Stimulated activated CD4-positive, alpha-beta T cell treated with anti-CD3 and anti-CD28 coated beads, Interleukin-1b, Interleukin-23, amount 100 ng/mL, for 4 hours (primary cell): Measurements from ENCODE around the gene GLB1L.
"Not testable (repeated sequence)": the region's sequence is repeated elsewhere in the genome, so short reads cannot be mapped to it uniquely, and the experiment has no call there.

ENCODE experiments used
- DNase-seq, 2 donors: peaks; one replicate each; pipeline ENCODE4 v3.0.0-alpha.2; 2020; ENCODE audit warnings: low read depth in 2 of 2

GLB1L gene

DNA sequence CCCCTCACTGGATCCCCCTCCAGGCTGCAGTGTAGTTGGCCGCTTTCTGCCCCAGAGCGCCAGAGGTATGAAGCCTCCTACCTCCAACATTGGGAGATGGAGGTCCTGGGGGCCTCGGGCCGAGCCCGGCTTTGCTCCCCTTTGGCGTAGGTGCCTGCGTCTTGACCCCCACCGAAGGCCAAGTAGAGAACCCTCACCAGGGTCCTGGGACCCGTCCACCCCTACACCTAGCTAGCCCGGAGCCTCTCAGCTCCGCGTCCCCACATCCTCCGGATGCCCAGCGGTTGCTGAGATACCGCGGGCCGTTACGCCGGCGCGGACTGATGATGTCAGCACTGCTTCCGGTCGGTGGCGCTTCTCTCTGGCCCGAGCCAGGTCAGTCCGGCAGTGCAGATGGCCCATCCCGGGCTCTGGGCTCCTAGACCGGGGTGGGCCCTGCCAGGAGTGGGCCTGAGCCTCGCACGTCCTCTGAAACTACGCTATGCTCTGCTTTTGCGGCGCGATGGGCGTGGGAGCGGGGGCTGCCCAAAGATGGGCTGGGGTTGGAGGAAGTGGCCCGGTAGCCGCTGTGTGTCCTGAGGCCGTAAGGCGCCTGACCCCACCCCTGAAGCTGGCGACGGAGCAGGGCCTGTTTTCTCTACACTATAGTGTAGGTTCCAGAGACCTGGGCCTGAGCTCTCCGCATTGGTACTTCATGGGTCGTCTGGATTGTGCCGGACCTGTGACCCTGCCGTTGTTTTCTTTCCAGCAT is at the start of gene GLB1L, which contains the start of gene STK16:
TSS of gene GLB1L (minus strand) at position 297 of the 751 bp plus-strand sequence. CDS start 1,871 bp downstream, outside the sequence.
TSS of gene STK16 (plus strand) at position 332 of the 751 bp plus-strand sequence. CDS start 521 bp downstream, outside the sequence.
- DNase-seq = peak; percentile 78 to 86

DNA sequence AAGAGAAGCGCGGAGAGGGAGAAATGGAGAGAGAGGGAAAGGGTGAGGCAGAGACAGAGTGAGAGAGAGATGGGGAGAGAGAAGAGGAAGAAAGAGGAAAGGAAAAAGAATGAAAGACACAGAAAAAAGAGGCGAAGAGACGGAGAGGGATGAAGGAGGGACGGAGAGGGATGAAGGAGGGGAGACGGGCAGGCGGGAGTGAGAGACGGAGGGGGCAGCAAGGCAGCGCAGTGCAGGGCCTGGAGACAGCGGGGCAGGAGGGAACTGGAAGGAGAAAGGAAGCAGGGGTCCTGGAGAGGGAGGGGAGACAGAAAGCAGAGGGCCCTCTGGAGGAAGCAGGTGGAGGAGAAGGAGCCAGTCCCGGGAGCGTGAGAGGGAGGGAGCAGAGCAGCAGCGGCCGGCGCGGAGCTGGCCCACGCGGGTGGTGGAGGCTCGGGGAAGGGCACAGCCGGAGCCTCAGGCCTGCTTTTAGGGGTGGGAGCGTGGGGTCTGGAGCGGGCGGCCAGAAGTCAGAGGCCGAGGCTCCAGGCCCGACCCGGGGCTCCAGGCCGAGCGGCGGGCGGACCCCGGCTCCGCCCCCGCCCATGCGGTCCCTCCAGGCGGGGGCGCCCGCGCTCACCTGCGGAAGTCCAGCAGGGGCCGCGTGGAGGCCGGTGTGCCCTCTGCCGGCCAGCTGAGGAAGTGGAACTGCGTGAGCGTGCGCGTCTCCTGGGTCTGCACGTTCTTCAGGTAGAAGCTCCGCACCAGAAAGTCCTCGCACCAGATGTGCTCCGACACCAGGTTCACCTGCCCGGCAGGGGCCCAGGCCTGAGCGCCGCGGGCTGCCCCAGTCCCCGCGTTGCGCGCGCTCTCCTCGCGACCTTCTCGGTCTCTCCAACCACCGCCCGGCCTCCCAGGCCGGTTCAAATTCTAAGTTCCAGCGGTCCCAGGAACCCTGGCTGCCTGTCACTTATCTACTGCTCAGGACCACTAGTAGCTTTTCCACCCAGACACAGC is 49.4 kb upstream of the GLB1L start:
- DNase-seq = peak; percentile 88

DNA sequence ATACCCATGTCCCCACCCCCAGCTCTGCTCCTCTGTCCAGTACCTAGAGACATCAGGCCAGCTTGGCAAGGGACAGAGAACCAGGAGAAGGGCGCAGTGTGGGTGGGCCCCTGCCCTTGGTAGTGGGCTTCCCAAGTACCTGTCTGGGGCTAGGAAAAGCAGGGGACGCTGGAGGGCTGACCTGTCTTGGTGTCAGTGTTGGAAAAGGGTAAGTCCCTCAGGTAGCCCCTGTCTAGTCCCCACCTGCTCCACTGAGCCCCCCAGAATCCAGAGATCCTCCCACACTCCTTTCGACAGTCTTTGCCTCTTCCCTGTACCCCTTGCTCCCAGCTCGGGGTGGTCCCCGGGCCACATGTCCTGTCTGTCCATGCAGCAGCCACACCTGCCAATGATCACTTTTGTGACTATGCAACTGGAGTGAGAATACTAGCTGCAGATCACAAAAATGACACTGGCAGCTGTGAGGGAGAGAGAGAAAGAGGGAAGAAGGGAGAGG is 48.5 kb upstream of the GLB1L start:
- DNase-seq = no peak

DNA sequence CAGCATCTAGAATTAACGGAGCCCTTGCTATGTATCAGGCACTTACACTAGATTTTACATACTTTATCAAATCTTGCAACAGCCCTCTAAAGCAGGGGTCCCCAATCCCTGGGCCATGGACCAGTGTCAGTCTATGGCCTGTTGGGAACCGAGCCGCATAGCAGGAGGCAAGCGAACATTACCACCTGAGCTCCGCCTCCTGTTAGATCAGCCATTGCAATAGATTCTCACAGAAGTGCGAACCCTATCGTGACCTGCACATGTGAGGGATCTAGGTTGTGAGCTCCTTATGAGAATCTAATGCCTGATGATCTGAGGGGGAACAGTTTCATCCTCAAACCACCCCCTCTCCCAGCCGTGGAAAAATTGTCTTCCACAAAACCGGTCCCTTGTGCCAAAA is 47.4 kb upstream of the GLB1L start:
- DNase-seq = no peak

DNA sequence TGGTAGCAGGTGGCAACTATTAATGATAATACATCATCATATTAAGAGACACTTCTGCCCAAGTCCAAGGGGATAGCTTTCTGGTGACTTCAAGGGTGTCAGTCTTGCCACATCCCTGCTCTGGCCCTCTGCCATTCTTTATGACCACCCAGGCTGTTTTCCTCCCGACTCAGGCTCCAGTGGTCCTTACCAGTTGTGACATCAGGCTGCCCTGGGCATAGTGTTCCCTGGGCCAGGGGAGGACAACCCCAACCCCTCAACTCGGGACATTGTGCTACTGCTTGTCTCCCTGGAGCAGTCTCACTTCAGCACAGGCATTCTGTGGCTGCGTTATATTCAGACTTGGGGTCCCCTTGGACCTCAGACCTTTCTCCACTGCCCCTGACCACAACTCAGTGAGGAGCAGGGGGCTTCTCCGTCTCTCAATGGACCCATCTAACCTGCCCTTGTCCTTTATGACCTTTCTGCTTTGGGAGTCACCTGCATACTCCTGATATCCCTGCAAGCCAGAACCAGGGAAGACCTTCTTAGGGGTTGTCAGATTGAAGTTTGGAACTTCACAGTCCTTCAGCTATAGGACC is 46.8 kb upstream of the GLB1L start:
- no peak for DNase-seq

DNA sequence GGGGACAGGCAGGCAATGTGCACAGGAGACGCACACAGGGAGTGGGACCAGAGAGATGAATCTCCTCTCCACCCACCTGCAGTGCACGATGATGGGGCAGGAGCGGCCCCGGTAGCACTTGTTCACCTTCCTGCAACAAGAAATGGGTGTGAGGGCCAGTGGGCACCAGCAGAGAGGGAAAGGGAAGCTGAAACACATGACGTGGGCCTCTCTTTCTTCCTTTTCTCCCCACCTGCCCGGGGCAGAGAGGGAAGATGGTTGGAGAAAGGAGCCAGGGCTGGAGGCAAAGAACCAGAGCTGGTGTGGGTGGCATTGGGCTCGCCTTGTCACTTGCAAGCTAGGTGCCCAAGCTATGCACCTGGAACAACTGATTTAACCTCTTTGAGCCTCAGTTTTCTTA is 46.1 kb upstream of the GLB1L start:
- DNase-seq = no peak

DNA sequence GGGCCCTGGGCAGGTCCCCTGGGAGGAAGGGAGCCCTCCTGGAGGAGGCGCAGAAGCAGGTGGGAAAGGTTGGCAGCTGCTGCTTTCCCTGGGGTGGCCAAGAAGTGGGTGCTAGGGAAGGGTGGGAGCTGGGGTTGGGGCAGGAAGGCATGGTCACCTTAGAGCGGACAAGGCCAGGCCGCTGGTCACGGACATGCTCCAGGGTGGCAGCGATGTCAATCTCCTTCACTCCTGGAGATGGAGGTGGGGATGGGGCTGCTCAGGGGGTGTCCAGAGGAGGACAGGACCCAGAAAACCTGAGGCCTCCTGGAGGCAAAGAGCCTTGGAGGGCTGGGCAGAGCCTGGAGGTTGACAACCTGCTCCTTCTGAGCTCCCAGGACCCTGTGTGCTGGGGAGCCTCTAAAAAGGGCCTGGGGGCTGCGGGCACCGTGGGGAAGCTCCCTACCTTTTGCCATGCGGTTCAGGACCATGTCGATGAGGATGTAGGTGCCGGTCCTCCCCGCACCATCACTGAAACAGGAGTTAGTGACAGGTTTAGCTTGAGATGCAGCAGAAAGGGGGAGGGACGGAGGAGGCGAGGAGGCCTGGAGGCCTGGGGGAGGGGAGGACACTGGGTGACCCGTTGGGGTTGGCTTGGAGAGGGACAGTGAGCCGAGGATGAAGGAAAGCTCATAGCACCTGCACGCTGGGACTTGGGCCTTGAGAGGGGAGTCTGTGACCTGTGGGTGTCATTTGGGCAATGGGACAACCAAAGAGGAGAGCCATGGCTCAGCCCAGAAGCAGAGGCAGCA is 45.3 kb upstream of the GLB1L start:
- DNase-seq = no peak

DNA sequence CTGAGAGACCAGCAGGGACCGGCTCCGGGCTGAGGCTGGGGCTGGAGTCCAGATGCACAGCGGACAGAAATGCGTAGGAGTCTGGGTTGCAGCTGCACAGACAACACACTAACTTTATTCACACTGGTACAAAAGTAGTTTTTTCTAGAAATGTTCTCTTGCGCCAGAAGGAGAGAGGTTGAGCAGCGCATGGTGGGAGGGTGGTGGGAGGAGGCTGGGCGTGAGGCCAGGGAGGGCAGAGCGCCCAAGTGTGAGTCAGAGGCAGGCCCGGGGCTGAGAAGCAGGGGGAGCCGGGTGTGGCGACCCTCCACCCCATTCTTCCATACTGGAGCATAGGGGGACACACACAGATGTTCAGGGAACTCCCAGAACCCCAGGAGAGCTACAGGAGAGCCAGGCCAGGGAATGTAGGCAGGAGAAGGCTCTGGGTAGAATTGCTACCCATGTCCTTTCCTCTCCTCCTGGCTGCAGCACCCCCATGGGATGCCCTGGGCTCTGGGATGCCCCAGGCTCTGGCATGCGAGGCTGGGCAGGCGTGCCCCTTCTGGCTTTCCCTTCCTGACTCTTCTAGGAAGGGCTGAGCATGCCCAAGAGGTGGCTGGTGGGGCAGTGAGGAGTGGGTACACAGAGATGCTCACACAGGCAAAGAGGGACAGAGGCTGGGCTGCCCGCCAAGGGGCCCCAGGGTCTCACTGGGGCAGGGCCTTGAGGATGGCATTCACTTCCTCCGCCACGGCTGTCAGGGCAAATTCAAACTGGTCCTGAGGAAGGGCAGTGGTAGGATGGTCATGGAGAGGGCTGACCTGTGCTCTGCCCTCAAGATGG is 44.5 kb upstream of the GLB1L start:
- DNase-seq = no peak

DNA sequence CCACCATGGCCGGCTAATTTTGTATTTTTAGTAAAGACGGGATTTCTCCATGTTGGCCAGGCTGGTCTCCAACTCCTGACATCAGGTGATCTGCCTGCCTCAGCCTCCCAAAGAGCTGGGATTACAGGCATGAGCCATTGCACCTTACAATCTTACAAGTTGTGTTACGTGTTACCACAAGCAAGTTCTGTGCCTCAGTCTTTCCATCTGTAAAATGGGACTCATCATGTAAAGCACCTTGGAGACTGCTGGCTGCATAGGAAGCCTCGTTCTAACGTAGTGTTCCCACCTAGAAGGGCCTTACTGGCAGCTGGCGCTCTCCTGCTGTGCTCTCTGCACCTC is 43.9 kb upstream of the GLB1L start:
- DNase-seq = no peak

DNA sequence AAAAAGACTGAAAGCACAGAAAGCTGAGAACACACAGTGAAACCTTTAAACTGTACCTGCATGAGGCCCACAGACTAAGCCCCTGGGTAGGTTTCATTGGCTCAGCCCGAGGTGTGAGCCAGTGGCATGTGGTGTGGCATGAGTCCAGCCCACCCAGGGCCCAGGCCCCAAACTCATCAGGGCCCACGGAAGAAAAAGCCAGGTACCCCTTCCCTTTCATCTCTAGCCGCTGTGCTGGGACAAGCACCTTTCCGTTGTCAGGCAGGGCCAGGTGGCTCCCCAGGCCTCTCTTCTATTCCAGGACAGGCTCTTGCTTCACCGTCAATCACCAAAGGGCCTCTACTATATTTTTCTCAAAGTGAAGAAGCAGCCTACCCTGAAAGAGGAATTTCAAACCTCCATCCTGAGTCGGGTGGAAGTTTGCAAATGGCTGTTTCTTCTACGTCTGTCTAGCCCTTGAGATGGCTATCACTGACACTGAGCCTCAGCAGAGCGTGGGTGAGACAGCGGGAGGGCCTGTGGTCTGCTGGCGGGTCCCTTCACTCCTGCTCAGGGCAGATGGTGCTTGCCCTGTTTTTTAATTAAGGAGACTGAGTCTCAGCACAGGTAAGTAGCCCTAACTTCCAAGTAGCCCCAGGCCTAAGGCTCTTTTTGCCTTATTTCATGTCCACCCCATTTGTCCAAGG is 42.5 kb upstream of the GLB1L start:
- DNase-seq = no peak

DNA sequence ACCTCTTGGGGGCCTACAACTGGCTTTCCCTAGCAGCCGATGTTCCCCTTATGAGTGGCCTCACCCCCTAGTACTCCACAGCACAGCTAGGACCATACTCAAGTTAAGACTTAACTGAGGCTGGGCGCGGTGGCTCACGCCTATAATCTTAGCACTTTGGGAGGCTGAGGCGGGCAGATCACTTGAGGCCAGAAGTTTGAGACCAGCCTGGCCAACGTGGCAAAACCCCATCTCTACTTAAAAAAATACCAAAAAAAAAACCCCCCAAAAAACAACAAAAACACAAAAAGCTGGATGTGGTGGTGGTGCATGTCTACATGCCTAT is 41.8 kb upstream of the GLB1L start:
- not testable (repeated sequence) for DNase-seq

DNA sequence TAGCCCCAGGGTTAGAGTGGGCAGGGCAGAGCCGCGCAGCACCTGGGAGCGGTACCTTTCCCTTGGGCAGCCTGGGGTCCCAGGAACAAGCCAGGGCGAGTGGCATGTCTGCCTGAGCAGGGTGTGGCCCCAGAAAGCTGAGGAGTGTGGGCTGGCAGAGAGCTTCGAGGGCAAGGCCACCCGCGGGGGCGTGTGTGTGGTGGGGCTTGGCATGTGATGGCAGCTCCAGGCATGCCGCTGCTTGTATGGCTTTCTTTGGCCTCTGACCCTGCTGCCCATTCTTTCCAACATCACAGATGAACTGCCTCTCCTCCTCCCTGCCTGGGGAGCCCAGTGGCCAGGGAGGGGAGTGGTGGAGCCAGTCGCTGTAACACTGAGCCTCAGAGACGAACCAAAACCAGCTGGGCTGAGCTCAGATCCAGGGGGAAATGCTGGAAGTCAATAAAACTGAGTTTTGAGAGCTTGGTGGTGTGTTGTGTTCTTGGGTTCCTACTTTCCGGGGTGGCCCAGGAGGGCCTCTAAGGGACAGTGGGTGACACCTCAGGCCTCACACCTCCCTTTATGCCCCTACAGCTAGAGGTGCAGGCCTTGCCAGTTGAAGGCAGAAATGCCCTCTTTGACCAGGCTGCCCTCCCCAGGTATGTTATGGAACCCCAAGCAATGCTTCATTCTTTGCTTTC is 41.3 kb upstream of the GLB1L start:
- no peak for DNase-seq

DNA sequence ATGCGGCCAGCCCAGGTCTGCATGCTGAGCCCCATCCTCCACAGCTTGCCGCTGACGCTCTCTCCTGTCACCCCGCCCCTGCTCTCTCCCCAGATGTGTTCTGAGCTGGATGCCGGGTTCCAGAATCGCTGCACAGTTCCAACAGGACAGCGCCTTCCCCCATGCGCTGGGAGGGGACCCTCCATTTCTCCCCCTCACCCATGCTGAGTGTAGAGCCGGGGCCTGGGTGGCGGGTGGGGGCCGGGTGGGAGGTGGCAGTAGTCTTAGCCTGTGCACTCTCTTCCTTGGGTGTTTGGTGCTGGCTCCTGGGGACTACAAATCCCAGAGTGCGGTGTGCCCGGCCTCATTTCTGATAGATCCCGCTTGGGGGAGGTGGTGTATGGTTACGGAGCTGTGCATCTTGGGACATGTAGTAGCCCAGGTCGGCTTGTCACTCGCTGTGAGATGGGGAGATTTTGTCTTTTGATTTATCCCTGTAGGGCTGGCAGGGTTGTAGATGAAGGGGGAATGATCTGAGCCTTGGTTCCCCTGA is 40.7 kb upstream of the GLB1L start:
- DNase-seq = no peak

DNA sequence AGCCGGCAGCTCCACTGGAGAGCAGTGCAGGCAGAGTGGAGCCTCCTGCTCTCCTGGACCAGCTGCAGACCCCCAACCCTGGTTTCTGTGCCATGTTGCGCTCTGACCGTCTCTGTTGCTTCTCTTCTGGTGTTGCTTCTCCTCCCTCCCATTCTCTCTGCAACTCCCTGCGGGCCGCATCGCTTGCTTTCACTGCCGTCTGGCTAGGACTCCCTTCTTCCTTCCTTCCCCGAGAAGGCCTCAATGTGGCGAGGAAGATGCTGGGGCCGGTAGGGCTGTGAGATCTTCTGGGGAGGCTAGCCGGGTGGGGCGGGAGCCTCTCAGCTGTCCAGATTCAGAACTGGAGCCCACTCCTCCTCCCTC is 40.1 kb upstream of the GLB1L start:
- no peak for DNase-seq

DNA sequence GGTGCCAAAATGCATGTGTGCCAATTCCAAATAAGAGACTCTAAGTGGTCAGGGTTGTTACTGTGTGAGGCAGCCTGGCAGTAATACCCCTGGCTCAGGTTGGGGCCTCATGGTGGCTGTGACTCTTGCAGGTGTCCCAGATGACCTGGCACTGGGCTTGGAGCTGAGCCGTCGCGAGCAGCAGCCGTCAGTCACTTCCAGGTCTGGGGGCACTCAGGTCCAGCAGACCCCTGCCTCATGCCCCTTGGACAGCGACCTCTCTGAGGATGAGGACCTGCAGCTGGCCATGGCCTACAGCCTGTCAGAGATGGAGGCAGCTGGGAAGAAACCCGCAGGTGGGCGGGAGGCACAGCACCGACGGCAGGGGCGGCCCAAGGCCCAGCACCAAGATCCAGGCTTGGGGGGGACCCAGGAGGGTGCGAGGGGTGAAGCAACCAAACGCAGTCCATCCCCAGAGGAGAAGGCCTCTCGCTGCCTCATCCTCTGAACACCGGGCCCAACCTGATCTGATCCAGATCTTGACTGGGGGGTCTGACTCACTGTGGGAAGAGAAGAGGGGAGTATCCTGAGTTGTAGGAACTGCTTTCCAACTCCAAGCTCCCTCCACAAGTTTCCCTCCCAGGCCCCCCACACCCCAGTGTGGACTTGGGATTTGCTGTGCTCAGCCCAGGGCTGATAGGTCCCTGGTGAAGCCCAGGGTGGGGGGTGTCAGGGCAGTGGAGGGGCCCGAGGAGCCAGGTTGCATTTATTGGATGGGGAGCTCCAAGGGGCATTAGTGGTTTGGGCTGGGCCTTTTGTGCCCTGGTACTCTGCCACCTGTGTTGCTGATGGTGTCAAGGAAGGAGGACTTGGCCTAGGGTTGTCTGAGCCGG is 39.5 kb upstream of the GLB1L start:
- no peak for DNase-seq

DNA sequence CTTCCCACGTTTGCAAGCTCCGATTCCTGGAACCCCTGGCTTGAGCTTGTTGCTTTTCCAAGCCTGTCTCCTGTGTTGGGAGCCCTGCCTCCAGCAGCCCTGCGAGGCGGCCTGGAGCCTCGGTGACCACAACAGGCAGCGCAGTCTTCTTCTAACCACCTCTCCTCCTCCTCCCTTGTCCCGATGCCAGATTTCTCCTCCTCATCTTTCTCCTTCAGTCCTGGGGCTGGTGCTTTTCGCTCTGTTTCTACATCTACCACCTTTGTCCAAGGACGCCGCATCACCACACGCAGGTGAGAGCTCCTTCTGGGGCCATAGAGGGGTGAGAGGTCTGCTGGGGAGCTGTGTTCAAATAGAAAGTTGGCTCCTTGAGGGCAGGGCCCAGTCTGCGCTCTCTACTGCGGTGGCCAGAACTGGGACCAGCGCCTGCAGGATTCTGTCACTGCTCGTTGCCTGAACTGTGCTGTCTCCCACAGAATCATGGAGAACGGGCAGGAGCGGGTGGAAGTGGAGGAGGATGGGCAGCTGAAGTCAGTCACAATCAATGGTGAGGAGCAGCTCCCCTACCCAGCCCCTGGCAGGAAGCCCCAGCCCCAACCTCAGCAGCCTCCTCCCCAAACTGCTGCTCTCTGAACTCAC is 37.8 kb upstream of the GLB1L start:
- no peak for DNase-seq

DNA sequence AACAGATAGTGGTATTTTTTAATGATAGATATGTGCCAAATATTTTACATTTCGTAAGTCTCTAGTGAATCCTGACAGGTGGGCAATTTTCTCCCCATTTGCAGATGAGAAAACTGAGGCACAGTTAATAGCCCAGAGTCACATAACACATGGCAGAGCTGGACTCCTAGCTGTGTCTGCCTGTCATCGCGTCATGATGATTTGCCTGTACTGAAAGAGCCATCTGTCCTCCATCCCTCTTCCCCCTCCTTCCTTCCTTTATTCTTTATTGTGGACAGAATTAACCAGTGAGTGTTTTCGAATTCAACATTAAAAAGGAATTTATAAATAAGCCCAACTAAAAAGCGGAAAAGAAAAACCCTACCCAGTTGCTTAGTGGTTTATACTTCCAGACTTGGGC is 37.1 kb upstream of the GLB1L start:
- no peak for DNase-seq

DNA sequence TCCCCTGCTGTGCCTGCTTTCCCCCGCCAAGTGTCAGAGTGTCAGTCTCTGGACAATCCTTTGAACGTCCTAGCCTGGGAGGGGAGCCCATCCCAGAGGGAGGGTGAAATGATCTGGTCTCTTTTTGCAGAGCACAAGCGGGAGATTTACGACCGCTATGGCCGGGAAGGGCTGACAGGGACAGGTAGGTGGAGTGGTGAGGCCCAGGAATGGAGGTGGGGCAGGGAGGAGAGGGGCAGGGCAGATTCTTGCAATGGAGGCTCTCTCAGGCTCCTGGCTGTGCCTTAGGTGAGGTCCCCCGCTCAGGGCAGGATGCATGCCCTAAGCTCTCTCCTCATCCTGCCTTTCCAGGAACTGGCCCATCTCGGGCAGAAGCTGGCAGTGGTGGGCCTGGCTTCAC is 36.3 kb upstream of the GLB1L start:
- DNase-seq = no peak
